Pulmonary artery endothelial cell (primary cell): Measurements from ENCODE around the gene STK40. TPM values are rescaled to one million over a fixed set of nuclear protein-coding genes. Genes with fewer than 3 reads are reported as not detected.

Source experiments
- DNase-seq: peaks from one replicate; pipeline ENCODE4 v3.0.0-alpha.2; 2011; ENCODE audit warnings: low read depth, low spot score
- total RNA-seq: library from RNA; depleted of rRNA; stranded (reverse); fragments of >200 nt; gene quantifications from 2 replicates; pipeline ENCODE4 v1.2.3, GENCODE V29; 2014

STK40 gene
- total RNA-seq, 1 donor from 2014 or later, result 13.3 TPM

DNA sequence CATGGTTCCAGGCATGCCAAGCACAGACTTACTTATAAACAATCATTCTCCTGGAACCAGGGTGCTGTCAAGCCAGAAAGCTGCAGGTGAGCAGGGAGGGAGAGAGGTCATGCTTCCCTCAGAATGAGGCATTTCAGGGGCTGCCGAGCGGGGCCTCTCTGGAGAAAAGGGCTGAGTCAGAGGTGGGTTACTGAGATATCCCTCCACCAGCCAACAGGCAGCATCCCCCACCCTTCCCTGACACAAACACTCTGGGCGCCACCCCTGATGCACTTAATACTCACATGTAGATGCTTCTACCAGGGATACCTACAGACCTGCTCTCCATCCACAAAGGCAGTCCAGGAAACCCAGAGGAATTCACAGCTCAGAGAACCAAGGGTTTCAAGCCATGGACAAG lies 13.1 kb downstream of the STK40 start:
- no peak for DNase-seq

DNA sequence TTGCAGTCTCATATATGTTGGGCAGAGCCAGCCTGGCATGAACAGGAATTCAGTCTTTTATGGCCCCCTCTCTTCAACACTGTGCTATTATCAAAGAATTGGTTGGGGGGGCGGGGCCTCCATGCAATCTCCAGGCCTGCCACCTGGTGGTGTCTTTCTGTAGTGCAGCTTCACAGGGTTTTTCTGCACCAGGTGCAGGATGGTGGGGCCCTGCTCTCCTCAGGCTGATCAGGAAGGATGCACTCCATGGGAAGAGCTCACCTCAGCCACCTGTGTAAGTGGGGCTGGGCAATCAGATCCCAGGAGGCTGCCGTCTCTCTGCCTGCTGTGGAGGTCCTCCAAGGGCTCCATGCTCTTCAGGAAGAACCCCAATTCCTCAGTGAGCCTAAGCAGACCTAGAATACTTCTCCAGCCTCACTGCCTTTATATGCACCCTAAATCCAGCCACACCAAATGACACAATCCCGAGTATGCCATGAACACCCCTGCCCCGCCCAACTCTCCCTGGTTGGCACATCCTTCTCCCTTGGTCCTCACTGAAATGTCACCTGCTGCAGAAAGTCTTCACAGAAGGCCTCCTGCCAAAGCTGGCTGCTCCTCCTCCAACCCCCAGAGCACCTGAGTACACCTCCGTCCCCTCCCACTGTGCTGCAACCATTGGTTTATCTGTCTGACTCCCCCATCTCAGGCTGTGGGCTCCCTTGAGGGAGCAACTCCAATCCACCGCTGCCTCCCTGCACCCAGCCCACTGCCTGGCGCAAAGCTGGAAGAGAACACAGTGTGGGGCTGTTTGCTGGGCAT lies 16.5 kb downstream of the STK40 start:
- no peak for DNase-seq

DNA sequence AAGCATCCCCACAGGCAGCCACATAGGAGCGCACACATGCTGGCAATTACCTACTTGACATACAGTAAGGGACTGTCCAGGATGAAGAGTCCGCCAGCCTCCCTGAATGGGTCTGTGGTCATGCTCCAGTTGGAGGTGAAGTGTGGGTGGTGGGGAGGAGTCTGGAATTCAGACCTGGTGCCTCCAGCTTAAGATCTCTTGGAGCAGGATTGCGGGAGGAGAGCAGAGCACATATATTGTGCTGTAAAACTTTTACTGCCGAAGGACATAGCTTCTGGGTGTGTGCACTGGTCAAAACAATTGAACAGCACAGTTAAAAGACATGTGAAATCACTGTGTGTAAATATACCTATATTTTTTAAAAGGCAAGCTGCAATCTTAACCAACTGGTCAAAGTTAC lies 17.9 kb downstream of the STK40 start:
- DNase-seq, result no peak

DNA sequence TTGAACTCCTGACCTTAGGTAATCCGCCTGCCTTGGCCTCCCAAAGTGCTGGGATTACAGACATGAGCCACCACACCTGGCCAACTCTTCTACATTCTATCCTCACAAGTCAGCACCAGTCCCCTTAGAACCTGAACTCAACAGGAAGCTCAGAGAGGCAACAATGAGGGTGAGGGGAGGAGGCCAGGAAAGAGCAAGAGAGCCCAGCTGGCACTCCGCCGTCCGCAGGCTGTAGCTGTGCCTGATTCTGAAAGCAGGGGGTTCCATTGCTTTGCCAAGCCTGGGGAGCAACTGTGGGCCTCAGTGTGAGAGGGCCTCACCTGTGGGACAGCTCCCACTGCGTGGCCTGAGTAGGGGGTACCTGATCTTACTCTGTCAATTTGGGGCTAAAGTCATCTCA lies 18.7 kb downstream of the STK40 start:
- no peak for DNase-seq

DNA sequence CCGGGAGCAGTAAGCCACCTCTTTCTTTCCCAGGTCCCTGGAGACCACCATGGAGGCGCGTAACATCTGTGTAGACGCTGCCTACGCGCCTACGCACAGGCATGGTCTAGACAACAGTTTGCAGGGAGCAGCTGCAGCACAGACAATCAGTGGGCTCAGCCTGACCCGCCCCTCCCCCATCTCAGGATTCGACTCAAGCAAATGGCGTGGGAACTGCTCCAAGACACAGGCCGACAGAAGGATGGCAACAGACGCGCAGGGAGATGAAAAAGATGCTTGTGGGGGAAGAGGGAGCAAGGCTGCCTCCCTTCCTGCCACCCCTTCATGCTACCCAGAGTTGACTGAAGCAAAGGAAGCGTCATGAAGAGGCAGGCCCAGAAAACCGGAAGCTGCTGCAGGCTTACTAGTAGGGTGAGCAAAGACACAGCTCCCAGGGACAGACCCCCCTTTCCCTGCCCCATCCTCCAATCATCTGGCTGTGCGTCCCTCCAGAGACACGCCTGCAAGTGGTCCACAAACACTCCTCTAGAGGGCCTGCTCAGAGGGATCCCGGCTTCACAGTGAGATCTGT lies 19.5 kb downstream of the STK40 start:
- DNase-seq, result no peak

DNA sequence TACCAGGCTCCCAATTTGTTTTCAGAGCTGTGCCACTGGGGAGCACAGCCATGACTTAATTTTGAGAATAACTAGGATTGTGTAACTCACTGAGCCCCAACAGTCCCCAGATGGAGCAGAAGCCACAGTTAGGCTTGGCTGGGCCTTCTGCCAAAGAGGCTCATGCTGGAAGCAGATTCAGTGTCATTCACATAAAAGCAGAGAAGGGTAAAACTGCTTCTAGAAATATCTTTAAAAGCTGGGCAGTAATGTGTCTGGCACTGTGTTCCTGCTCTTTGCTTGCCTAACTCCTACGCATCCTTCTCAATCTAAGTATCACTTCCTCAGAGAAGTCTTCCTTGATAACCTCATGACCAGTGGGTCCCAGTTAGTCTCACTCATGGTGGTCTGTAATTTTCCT lies 20.3 kb downstream of the STK40 start:
- no peak for DNase-seq

DNA sequence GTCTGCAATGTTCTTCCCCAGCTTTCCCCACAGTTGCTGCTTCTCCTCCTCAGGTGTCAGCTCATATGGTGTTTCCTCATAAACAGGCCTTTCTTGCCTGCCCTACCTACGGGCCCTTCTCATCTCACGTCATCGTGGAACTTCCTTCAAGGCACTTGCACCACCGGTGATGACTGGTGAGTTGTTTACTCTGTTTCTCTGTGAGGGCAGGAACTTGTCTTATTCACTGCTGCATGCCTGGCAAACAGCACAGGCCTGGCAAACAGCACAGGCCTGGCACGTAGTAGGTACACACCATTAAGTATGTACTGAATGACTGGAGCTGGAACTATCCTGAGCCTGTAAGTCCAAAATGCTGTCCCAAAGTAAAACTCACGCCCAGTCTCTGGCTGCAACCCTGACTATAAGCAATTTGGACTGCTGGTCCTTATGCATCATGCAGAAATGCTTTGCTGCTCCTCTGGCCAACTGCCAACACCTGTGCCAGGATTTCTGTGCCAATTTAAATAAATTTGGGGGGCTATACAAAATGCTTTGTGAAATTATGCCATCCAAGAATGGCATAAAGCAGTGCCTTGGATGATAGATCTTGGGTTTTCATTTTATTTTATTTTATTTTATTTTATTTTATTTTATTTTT lies 25.7 kb downstream of the STK40 start:
- no peak for DNase-seq

DNA sequence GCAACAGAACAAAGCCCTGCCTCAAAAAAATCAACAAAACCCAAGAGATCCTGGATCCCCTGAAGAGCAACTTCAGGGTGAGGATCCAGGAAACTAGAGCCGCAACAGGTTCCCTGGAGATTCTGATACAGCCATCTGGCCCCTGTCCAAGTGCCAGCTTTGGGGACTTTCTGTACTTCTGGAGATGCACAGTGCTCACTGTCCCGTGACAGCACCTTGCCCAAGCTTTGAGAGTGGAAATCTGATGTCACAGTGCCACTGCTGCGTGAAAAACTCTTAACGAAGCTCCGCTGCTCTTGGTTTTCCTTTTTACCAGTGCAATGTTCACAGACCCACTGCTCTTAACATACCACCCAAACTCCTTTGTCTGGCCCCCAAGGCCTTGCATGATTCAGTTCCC lies 26.3 kb downstream of the STK40 start:
- no peak for DNase-seq

DNA sequence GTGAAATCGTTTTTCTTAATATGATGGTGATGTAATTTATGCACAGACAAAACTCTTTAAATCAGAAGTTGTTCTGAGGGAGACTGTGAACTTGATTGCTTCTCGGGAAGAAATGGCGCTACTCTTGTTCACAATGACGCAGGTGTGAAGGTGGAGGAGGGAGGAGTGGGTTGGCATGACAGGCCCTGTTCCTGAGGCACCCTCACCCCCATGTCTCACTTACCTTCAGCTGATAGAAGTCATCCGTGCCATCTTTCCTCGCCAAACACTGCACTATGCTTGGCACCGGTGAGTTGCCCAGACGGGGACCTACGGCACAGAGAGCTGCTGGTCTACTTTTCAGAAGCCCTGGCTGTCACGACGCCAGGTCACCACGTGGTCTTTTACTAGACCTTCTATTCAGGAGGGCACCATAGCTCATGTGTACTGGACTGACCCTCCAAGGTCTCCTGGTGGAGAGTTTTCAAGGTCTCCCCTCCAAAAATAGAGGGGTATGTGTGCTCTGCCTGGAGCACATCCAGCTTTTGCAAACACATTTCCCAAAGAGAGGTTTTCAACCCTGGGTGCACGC lies 27.1 kb downstream of the STK40 start:
- DNase-seq, result no peak

DNA sequence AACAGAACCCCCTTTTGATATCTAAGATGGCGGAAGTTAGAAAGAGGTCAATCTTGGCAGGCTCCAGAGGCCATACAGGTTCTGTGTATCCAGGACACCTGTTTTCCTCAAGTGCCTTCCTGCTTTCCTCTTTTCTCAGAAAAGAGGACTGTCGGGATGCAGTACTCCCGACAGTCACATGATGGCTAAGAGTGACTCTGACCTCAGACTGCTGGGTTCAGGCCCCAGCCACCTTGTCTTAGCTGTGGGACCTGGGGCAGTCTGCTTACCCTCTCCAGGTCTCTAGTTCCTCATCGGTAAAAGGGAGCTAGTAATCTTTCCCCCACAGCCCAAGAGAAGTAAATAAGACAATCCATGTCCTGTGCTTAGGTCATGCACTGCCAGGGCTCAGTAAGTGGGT lies 29.9 kb downstream of the STK40 start:
- DNase-seq, result no peak

DNA sequence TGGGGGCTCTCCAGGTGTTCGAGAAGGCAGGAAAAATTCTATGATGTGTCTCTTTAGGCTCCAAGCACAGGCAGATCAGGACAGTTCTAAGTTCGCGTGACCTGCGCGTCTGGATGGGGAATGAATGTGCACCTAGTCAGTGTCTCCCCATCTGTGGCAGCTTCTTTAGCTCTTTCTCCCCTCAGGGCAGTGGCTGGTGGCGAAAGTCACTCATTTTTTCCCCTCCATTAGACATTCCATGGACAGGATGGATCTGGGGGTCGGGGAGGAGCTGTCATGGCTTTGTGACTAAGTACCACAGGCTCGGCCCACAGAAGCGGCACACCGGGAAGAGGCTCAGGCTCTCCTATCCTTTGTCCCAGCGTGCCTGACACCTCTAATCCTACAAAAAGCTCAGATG lies 31.2 kb downstream of the STK40 start:
- DNase-seq, result no peak

DNA sequence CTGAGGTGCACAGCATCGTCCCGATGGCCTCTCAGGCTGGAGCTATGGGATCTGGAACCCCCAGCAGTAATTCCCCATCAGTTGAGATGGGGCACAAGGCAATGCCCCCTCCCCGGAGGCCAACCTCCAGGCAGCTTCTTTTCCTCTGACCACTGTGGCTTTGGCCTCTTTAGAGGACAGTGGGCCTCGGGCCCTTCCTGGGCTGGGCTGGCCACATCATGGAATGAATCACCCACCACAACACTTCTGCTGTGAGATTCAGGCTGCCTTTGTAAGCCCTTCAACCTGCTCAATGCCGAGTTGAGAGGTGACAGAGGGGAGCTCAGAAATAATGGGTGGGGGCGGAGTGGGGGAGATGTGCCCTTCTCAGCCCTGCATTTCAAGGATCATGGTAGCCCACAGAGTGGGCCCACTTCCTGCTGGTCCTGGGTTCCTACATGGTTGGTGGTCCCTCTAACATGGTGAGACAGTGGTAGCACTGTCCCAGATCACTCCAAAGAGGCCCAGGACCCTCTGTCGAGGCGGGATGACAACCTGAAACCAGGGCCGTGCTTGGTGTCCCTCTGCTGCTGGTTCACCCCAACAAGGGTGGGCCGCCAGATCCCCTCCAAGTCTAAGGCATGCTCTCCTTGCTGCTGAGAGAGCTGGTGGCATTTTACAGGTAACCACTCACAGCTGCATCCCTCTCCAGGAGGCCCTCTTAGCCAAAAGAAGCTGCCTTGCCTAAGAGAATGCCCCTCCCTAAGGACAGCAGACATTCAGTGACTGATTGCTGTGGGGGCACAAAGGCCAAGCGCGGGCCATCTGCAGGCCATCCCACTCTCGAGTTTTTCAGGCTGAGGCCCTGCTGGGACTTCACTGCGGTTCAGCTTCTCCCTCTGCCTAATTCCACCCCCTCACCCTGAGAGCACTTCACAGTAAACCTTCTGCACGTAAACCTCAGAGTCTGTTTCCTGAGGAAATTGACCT lies 32.5 kb downstream of the STK40 start:
- DNase-seq, result no peak

DNA sequence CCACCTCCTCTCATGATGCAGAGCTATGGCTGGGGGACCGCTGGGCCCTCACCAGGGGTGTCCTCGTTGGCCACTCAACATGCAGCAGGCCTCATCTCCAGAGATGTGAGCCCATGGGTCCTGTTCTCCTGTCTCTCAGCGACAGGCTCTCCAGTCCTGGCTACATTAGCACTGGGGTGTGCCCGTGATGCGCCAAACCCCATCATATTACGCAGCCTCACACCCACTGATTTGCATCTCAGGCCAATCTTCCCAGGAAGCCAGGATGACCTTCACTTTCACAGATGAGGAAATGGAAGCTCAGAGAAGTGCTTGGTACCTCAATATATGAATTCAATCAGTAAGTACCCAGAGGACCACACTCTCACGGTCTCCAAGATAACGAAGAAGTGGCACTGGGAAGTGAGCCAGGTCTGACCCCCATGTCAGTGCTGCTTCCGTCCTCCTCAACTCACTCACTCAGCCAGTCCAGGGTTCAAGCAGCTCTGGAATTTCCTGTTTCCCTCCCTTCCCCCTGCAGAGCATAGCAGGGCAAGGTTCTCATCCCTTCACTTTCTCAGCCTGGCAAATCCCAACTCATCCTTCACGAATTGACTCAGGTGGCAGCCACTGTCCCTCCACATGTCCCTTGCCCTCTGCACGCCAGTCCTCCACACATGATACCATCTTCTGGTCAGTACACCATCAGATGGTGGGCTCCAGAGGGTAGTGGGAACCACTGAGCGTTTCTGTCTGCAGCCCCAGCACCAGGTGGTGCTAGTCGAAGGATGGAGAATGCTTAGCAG lies 33.4 kb downstream of the STK40 start:
- peak; percentile 57 for DNase-seq

DNA sequence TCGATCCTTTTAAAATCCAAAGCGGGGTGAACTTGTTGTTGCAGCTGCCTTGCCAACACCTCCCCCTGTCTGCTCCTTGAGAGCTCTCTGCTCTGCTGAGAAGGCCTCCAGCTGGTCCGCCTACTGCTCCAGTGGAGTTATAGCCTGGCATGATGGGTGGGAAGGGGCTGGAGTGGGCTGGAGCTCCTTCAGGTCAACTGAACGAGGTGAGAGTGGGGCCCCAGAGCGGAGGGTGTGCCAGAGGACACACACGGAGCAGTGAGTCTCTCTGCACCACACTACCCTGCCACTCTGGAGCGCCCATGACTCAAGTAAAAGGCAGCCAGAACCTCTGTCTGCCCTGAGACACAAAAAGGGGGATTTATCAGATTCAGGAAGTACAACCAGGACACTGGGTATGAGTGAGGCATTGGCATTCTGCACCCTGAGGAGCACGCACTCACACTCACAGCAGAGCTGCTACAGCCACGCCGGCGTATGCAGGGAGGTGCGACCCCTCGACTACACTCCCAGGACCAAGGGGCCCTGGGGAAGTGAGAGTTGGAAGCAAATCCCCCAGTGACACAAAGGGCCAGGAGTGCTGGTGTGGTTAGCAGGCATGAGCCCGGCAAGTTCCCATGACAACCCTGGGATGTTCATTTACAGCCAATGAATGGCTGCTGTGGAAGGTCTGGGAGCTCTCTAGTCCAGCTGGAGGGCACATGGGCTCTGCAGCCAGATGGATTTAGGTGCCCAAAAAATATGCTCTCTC lies 34.3 kb downstream of the STK40 start:
- DNase-seq, result peak; percentile 36

DNA sequence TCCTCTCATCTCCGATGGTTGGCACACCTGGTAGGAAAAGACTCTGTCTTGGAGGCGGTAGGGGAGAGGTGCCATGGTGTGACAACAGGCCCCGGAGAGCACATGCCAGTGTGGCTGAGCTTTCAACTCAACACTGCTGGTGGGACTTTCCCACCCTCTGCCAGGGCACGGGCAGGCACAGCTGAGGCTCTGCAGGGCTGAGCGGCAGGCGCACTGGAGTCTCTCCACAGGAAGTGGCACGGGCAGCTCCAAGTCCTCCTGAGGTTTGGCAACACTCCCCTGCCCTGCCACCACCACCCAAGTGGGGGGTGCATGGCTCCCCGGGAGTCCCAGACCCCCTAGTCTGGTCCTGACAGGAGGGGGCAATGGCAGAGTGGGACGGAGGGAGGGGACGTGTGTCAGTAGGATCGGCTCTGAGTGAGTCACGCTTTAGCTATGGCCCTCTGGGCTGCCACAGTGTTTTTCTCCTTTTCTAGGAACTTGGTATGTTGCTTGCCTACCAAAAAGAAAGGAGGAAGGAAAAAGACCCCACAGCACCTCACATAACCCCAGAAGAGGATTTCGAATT lies 35.0 kb downstream of the STK40 start:
- peak; percentile 37 for DNase-seq

DNA sequence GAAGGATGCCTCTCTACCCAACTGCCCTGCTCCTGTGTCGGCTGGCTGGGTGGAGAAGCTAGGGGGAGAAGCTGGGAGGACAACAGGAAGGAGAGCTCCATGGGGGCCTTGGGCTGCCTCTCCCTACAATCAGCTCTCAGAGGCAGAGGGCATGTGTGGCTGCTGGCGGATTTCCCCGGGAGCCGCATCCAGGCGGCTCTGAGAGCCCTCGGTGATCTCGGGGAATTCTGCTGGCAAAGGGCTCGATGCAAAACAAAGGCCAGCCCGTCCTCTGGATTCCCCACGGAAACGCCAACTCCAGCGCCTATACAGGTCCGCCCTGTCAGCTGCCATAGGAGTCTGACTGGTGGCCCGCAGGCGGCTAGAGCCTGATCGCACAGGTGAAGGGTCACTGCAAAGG lies 35.9 kb downstream of the STK40 start:
- DNase-seq, result no peak

DNA sequence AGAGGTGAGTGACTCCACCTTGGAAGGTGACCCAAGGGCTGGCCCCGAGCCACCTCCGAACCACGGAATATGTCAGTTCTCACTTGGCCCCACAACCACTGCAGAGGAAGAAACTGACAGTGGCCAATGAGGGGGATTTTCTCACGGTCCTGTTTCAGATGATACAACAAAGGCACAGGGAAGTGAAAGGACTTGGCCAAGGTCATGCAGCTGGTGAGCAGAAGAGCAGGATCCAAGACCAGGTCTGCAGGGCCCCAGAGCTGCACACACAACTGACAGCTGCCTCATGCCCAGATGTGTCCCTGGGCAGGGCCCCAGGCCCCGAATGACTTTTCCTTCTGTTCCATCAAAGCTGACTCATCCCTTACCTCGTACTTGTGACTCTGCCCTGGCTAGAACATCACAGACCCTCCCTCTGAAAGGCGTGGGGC lies 36.5 kb downstream of the STK40 start:
- no peak for DNase-seq

DNA sequence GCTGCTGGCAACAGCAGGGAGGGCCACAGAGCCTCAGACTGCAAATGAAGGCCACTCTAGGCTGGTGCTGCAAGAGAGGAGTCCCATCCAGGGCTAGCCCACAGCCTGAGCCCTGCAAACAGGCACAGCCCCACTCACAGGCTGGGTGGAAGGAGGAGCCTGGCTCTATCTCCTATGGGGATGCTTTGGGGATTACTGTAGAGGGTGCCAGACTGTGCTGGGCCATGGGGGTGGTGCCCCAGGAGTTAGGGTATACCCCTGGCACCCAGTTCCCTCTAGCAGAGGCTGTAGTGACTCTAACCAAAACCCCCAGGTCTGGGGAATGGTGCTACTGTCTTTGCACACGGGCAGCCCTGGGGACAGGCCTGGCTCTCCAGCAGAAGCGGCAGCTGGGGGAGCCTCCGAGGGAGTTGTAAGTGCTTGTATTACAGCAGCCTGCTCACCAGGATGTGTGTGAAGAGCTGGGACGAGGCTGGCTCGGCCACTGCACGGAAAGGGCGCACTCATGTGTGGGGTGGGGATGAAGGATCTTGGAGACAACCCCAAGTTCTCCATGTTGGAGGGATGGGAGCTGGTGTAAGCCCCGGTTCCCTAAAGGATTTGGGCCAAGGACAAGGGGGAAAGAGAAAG lies 38.9 kb downstream of the STK40 start:
- no peak for DNase-seq

DNA sequence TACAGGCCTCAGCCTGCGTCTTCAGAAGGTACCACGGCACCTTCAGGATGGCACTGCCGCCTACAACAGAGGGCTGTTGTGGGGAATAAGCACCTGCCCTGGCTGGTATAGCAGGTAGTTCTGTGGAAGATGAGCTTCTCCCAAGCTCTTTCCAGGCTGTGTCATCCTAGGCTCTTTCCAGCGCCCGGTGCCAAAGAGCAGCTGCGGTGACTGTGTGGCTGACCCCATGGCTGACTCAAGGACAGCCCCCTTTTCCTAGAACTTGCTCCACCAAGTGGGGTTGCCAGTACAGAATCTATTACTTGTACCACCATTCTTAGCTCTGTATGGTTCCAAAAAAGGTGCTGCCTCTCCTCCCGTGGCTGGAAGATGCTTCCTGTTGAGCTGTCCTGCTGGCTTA lies 40.4 kb downstream of the STK40 start:
- DNase-seq, result no peak
